GM23338 (cell line): Measurements from ENCODE around the gene CFHR3. TPM values are rescaled to one million over a fixed set of nuclear protein-coding genes. Genes with fewer than 3 reads are reported as not detected.

ENCODE experiments used
- ATAC-seq: fragments of 200-7000 bp; cut with Tn5 transposase; 3 replicates; pipeline ENCODE4 v1.9.1; 2020
- DNase-seq: peaks from one replicate; pipeline ENCODE4 v3.0.0-alpha.2; 2015; ENCODE audit warnings: low spot score
- H2AFZ ChIP-seq: fragments of 200-600 bp; sonication (generic); 2 replicates; pipeline ENCODE4 v1.8.0; 2016; ENCODE audit warnings: antibody characterized with exemption, mild to moderate bottlenecking, moderate library complexity
- H3F3A ChIP-seq: fragments of 200-600 bp; sonication (generic); replicated peaks from 2 replicates; pipeline ENCODE4 v1.8.0; 2017; ENCODE audit warnings: antibody characterized with exemption, mixed run types, low read depth
- H3K27ac ChIP-seq: fragments of 200-600 bp; sonication (generic); 2 replicates; pipeline ENCODE4 v1.6.1; 2016; ENCODE audit warnings: low read depth
- H3K27me3 ChIP-seq: fragments of 200-600 bp; sonication (generic); 2 replicates; pipeline ENCODE4 v1.8.0; 2016; ENCODE audit warnings: mild to moderate bottlenecking, mixed run types, moderate library complexity; ENCODE audit not compliant: insufficient read depth
- H3K36me3 ChIP-seq: fragments of 200-600 bp; sonication (generic); 2 replicates; pipeline ENCODE4 v1.8.0; 2016; ENCODE audit warnings: mild to moderate bottlenecking; ENCODE audit not compliant: insufficient read depth
- H3K4me1 ChIP-seq: fragments of 200-600 bp; sonication (generic); 2 replicates; pipeline ENCODE4 v1.8.0; 2016; ENCODE audit warnings: mild to moderate bottlenecking, moderate library complexity; ENCODE audit not compliant: insufficient read depth
- H3K4me2 ChIP-seq: fragments of 200-600 bp; sonication (generic); 2 replicates; pipeline ENCODE4 v1.7.1; 2017; ENCODE audit warnings: mixed run types
- H3K4me3 ChIP-seq: fragments of 200-600 bp; sonication (generic); 2 replicates; pipeline ENCODE4 v1.6.1; 2016; ENCODE audit warnings: mixed run types
- H3K79me2 ChIP-seq: fragments of 200-600 bp; sonication (generic); replicated peaks from 2 replicates; pipeline ENCODE4 v1.8.0; 2017; ENCODE audit warnings: mild to moderate bottlenecking; ENCODE audit not compliant: insufficient read depth
- H3K9me2 ChIP-seq: fragments of 200-600 bp; sonication (generic); 2 replicates; pipeline ENCODE4 v1.8.0; 2017; ENCODE audit not compliant: insufficient read depth
- H4K20me1 ChIP-seq: fragments of 200-600 bp; sonication (generic); replicated peaks from 2 replicates; pipeline ENCODE4 v1.8.0; 2017; ENCODE audit warnings: mild to moderate bottlenecking; ENCODE audit not compliant: insufficient read depth
- H3K27ac Mint-ChIP-seq: 2 replicates; pipeline ENCODE4 v1.8.0; 2020; ENCODE audit warnings: inconsistent platforms, mild to moderate bottlenecking, moderate library complexity, mixed read lengths
- H3K27me3 Mint-ChIP-seq: 3 replicates; pipeline ENCODE4 v1.8.0; 2022; ENCODE audit warnings: low read depth, mild to moderate bottlenecking, moderate library complexity, mixed read lengths, inconsistent platforms; ENCODE audit not compliant: insufficient read depth, poor library complexity
- H3K36me3 Mint-ChIP-seq: 3 replicates; pipeline ENCODE4 v1.8.0; 2021; ENCODE audit warnings: low read depth, mild to moderate bottlenecking, inconsistent platforms, moderate library complexity, mixed read lengths
- H3K4me1 Mint-ChIP-seq: 3 replicates; pipeline ENCODE4 v1.8.0; 2020; ENCODE audit warnings: mild to moderate bottlenecking, inconsistent platforms, mixed read lengths
- H3K4me3 Mint-ChIP-seq: 3 replicates; pipeline ENCODE4 v1.8.0; 2021; ENCODE audit warnings: moderate library complexity, mild to moderate bottlenecking, inconsistent platforms, mixed read lengths
- H3K9me3 Mint-ChIP-seq: 3 replicates; pipeline ENCODE4 v1.8.0; 2020; ENCODE audit warnings: moderate library complexity, mild to moderate bottlenecking, inconsistent platforms, mixed read lengths
- CREB1 ChIP-seq: fragments of 250-450 bp; sonication (Bioruptor Pico); IDR thresholded peaks from 2 replicates; pipeline ENCODE4 v1.5.0; 2020; ENCODE audit warnings: low read depth, mild to moderate bottlenecking, moderate library complexity
- CTCF ChIP-seq, 2 experiments: fragments of 200-600 bp in 1 of 2; sonication (generic) in 1 of 2; conservative IDR thresholded peaks; 2 replicates each; pipeline versions ENCODE4 v1.5.1 to v1.6.1; 2016 to 2017; ENCODE audit warnings: antibody characterized with exemption in 2 of 2, low read depth in 2 of 2, mild to moderate bottlenecking in 2 of 2, moderate library complexity in 1 of 2
- ETS1 ChIP-seq: IDR thresholded peaks from 2 replicates; pipeline ENCODE4 v1.6.1; 2016; ENCODE audit warnings: antibody characterized with exemption
- EZH2 ChIP-seq: fragments of 200-600 bp; sonication (generic); IDR thresholded peaks from one replicate; pipeline ENCODE4 v1.8.0; 2017; ENCODE audit warnings: antibody characterized with exemption, mild to moderate bottlenecking, low read depth; ENCODE audit not compliant: unreplicated experiment
- EZH2phosphoT487 ChIP-seq: fragments of 200-600 bp; sonication (generic); IDR thresholded peaks from one replicate; pipeline ENCODE4 v1.8.1; 2018; ENCODE audit warnings: antibody characterized with exemption; ENCODE audit not compliant: unreplicated experiment
- JUNB ChIP-seq: IDR thresholded peaks from one replicate; pipeline ENCODE4 v1.6.1; 2016; ENCODE audit warnings: antibody characterized with exemption; ENCODE audit not compliant: unreplicated experiment
- NANOG ChIP-seq: IDR thresholded peaks from 2 replicates; pipeline ENCODE4 v1.6.1; 2016; ENCODE audit warnings: antibody characterized with exemption, borderline replicate concordance
- POLR2AphosphoS5 ChIP-seq: IDR thresholded peaks from 2 replicates; pipeline ENCODE4 v1.6.1; 2016; ENCODE audit warnings: antibody characterized with exemption, low read depth
- REST ChIP-seq: IDR thresholded peaks from one replicate; pipeline ENCODE4 v1.6.1; 2018; ENCODE audit warnings: antibody characterized with exemption; ENCODE audit not compliant: unreplicated experiment
- STAT1 ChIP-seq: IDR thresholded peaks from one replicate; pipeline ENCODE4 v1.6.1; 2016; ENCODE audit warnings: antibody characterized with exemption; ENCODE audit not compliant: unreplicated experiment
- ZNF114 ChIP-seq: fragments of 250-450 bp; sonication (Bioruptor Pico); IDR thresholded peaks from 2 replicates; pipeline ENCODE4 v1.5.0; 2020; ENCODE audit warnings: mild to moderate bottlenecking, moderate library complexity
- ZNF331 ChIP-seq: fragments of 250-450 bp; sonication (Bioruptor Pico); IDR thresholded peaks from 2 replicates; pipeline ENCODE4 v1.5.0; 2020; ENCODE audit warnings: low read depth, mild to moderate bottlenecking, moderate library complexity
- ZNF462 ChIP-seq: fragments of 250-450 bp; sonication (Bioruptor Pico); IDR thresholded peaks from 2 replicates; pipeline ENCODE4 v1.5.0; 2020; ENCODE audit warnings: mild to moderate bottlenecking, moderate library complexity
- polyA plus RNA-seq: library from polyadenylated mRNA; unstranded; fragments of >200 nt; fragmentation: Nextera tagmentation; extraction: Ambion mirVana; gene quantifications from 2 replicates; pipeline ENCODE4 v1.2.1, GENCODE V29; 2016
- total RNA-seq: library from RNA; depleted of rRNA; stranded (reverse); fragments of >200 nt; shearing (Covaris generic); gene quantifications from 2 replicates; pipeline ENCODE4 v1.2.3, GENCODE V29; 2014

CFHR3 gene
- total and polyA plus RNA-seq, 2 experiments from 2014 or later = 0.17 to 2.2 TPM

- Histone ChIP-seq H3F3A (no peaks in the 10 kb centered on the region), H3K36me3 (no peaks in the 10 kb centered on the region), H3K4me1 (no peaks in the 10 kb centered on the region), H3K9me2 (no peaks in the 10 kb centered on the region), H2AFZ (no peak overlapping the region; the same call in 1 of the 2 replicates), H3K4me2 (no peak overlapping the region), H3K27ac (no peak overlapping the region), H3K27me3 (no peaks in the 10 kb centered on the region), H4K20me1 (no peaks in the 10 kb centered on the region), H3K79me2 (no peaks in the 10 kb centered on the region), H3K4me3 (no peak overlapping the region)
- TF ChIP-seq ZNF114 = no peak
- no peak for TF ChIP-seq EZH2
- no peak for TF ChIP-seq JUNB
- no peak for TF ChIP-seq ETS1
- TF ChIP-seq POLR2AphosphoS5 = no peak
- TF ChIP-seq CREB1 = no peak
- TF ChIP-seq ZNF331 (CRISPR knock-in tag) = no peak
- TF ChIP-seq EZH2phosphoT487 = no peak
- TF ChIP-seq NANOG = no peak
- TF ChIP-seq REST = no peak
- TF ChIP-seq CTCF (conservative IDR thresholded peaks at IDR 0.05; ENCODE audit: low read depth in 2 of 2) = no peak
- TF ChIP-seq ZNF462 = no peak
- no peak for TF ChIP-seq STAT1
- H3K27me3 Mint-ChIP-seq = no peaks in the 10 kb centered on the region
- no peaks in the 10 kb centered on the region for H3K4me1 Mint-ChIP-seq
- no peak for ATAC-seq
- H3K4me3 Mint-ChIP-seq = no peak overlapping the region
- no peaks in the 10 kb centered on the region for H3K36me3 Mint-ChIP-seq
- no peak overlapping the region for H3K27ac Mint-ChIP-seq
- H3K9me3 Mint-ChIP-seq = 0 out of 3 replicates have a peak, but pooled peaks cover 1% of the 10 kb centered on the region
- no peak for DNase-seq
These were observed 3.0 kb downstream of the CFHR3 start for GRCh38 chr1:196777603-196778002.
